ENCODE results near the gene SCIMP. TPM values are rescaled to one million over a fixed set of nuclear protein-coding genes. Genes with fewer than 3 reads are reported as not detected.
"Not testable (repeated sequence)": the region's sequence is repeated elsewhere in the genome, so short reads cannot be mapped to it uniquely, and the experiment has no call there.

Gene SCIMP
- total RNA-seq, 1 experiment from 2014 or later = not detected

GRCh38 chr17:5182597-5183409 lies 51.9 kb downstream of the SCIMP start:
- Histone ChIP-seq H3K36me3 (replicated peaks; ENCODE audit: control insufficient read depth, insufficient read depth, low read length) (peaks cover 10% of the 10 kb centered on the region), H3K27me3 (ENCODE audit: control insufficient read depth, insufficient read depth, low read length) (no peaks in the 10 kb centered on the region), H3K4me3 (ENCODE audit: insufficient read depth, low read depth, low read length) (no peak overlapping the region)
- DNase-seq = no peak

DNA sequence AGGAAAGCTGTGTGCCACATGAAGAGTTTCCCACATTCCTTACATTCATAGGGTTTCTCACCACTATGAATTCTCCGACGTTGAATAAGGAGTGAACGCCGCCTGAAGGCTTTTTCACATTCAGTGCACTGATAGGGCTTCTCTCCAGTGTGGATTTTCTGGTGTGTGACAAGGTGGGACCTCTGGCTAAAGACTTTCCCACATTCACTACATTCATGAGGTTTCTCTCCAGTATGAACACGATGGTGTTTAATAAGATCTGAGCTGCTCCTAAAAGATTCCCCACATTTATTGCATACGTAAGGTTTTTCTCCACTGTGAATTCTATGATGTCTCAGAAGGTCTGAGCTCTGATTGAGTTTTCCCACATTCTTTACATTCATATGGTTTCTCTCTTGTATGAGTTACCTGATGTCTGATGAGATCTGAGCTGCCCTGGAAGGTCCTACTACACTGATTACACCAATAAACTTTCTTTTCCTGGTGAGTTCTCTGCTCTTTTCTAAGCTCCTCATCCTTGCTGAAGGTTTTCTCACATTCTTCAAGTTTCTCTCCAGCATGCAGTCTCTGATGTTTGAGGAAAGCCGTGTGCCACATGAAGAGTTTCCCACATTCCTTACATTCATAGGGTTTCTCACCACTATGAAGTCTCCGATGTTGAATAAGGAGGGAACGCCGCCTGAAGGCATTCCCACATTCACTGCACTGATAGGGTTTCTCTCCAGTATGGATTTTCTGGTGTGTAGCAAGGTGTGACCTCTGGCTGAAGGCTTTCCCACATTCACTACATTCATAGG lies 53.0 kb downstream of the SCIMP start:
- no peak for DNase-seq
- H3K27me3 ChIP-seq (ENCODE audit: control insufficient read depth, insufficient read depth, low read length) = no peaks in the 10 kb centered on the region
- peaks cover 8% of the 10 kb centered on the region for H3K36me3 ChIP-seq (replicated peaks; ENCODE audit: control insufficient read depth, insufficient read depth, low read length)
- H3K4me3 ChIP-seq (ENCODE audit: insufficient read depth, low read depth, low read length) = no peak overlapping the region

- Histone ChIP-seq H3K36me3 (replicated peaks; ENCODE audit: control insufficient read depth, insufficient read depth, low read length) (peaks cover 6% of the 10 kb centered on the region), H3K4me3 (ENCODE audit: insufficient read depth, low read depth, low read length) (no peak overlapping the region), H3K27me3 (ENCODE audit: control insufficient read depth, insufficient read depth, low read length) (no peaks in the 10 kb centered on the region)
- no peak for DNase-seq
Observed at GRCh38 chr17:5179003-5179402, 55.7 kb downstream of the SCIMP start.

GRCh38 chr17:5175027-5175426 lies 59.6 kb downstream of the SCIMP start:
- H3K36me3 ChIP-seq (replicated peaks; ENCODE audit: control insufficient read depth, insufficient read depth, low read length); DNase-seq; H3K4me3 ChIP-seq (ENCODE audit: insufficient read depth, low read depth, low read length); H3K27me3 ChIP-seq (ENCODE audit: control insufficient read depth, insufficient read depth, low read length): not testable (repeated sequence)

GRCh38 chr17:5165791-5166564 lies 68.7 kb downstream of the SCIMP start:
- H3K27me3 ChIP-seq (ENCODE audit: control insufficient read depth, insufficient read depth, low read length); H3K4me3 ChIP-seq (ENCODE audit: insufficient read depth, low read depth, low read length); H3K36me3 ChIP-seq (replicated peaks; ENCODE audit: control insufficient read depth, insufficient read depth, low read length); DNase-seq: not testable (repeated sequence)

GRCh38 chr17:5164436-5164835 lies 70.2 kb downstream of the SCIMP start:
- no peaks in the 10 kb centered on the region for H3K36me3 ChIP-seq (replicated peaks; ENCODE audit: control insufficient read depth, insufficient read depth, low read length)
- no peaks in the 10 kb centered on the region for H3K27me3 ChIP-seq (ENCODE audit: control insufficient read depth, insufficient read depth, low read length)
- no peak overlapping the region for H3K4me3 ChIP-seq (ENCODE audit: insufficient read depth, low read depth, low read length)
- DNase-seq = no peak

DNA sequence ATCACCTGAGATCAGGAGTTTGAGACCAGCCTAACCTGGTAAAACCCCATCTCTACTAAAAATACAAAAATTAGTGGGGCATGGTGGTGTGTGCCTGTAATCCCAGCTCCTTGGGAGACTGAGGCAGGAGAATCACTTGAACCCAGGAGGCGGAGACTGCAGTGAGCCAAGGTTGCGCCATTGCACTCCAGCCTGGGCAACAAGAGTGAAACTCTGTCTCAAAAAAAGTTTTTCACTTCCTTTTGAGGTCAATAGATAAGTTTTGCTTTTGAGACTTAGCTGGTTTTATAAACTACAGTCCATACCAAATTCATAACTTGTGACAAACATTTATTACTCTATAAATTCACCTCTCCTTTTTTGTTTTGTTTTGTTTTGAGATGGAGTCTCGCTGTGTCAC lies 72.9 kb downstream of the SCIMP start:
- H3K36me3 ChIP-seq (replicated peaks; ENCODE audit: control insufficient read depth, insufficient read depth, low read length); DNase-seq; H3K4me3 ChIP-seq (ENCODE audit: insufficient read depth, low read depth, low read length); H3K27me3 ChIP-seq (ENCODE audit: control insufficient read depth, insufficient read depth, low read length): not testable (repeated sequence)

GRCh38 chr17:5160702-5161101 lies 74.0 kb downstream of the SCIMP start:
- not testable (repeated sequence) for H3K27me3 ChIP-seq (ENCODE audit: control insufficient read depth, insufficient read depth, low read length); H3K4me3 ChIP-seq (ENCODE audit: insufficient read depth, low read depth, low read length); H3K36me3 ChIP-seq (replicated peaks; ENCODE audit: control insufficient read depth, insufficient read depth, low read length); DNase-seq

Other genes starting within 250 kb of the SCIMP start
- gene CAMTA2, start 247.2 kb downstream of the SCIMP start, total RNA-seq (2014; rRNA removed; shearing (Covaris generic)) = 1.6 and 3.8 TPM in 2 replicates
- gene INCA1, start 237.3 kb downstream of the SCIMP start, total RNA-seq (2014; rRNA removed; shearing (Covaris generic)) = 0.42 and 0.63 TPM in 2 replicates
- gene KIF1C, start 236.9 kb downstream of the SCIMP start, total RNA-seq (2014; rRNA removed; shearing (Covaris generic)) = 46.2 and 48.8 TPM in 2 replicates
- gene SLC52A1, start 199.4 kb downstream of the SCIMP start, total RNA-seq (2014; rRNA removed; shearing (Covaris generic)) = 0.10 TPM in 1 of 2 replicates, not detected in the other
- 0.21 and 0.96 TPM in 2 replicates for gene ZFP3, start 156.4 kb downstream of the SCIMP start, total RNA-seq (2014; rRNA removed; shearing (Covaris generic))
- gene ZNF232, start 123.0 kb downstream of the SCIMP start, total RNA-seq (2014; rRNA removed; shearing (Covaris generic)) = 20.1 and 24.8 TPM in 2 replicates
- 0.03 TPM in 1 of 2 replicates, not detected in the other for gene USP6, start 118.8 kb downstream of the SCIMP start, total RNA-seq (2014; rRNA removed; shearing (Covaris generic))
- 0.73 and 1.6 TPM in 2 replicates for gene ZNF594, start 43.0 kb downstream of the SCIMP start, total RNA-seq (2014; rRNA removed; shearing (Covaris generic))
- 23.8 and 39.1 TPM in 2 replicates for gene RABEP1, start 47.4 kb upstream of the SCIMP start, total RNA-seq (2014; rRNA removed; shearing (Covaris generic))
- 110 and 139 TPM in 2 replicates for gene NUP88, start 184.8 kb upstream of the SCIMP start, total RNA-seq (2014; rRNA removed; shearing (Covaris generic))
- gene RPAIN, start 185.3 kb upstream of the SCIMP start, total RNA-seq (2014; rRNA removed; shearing (Covaris generic)) = 52.1 and 61.2 TPM in 2 replicates
- gene C1QBP, start 204.3 kb upstream of the SCIMP start, total RNA-seq (2014; rRNA removed; shearing (Covaris generic)) = 445 and 450 TPM in 2 replicates
- gene DHX33, start 234.1 kb upstream of the SCIMP start, total RNA-seq (2014; rRNA removed; shearing (Covaris generic)) = 21.0 and 31.9 TPM in 2 replicates

Data from H7 (cell line).